ENCODE results near the gene PGAM2.

DNA sequence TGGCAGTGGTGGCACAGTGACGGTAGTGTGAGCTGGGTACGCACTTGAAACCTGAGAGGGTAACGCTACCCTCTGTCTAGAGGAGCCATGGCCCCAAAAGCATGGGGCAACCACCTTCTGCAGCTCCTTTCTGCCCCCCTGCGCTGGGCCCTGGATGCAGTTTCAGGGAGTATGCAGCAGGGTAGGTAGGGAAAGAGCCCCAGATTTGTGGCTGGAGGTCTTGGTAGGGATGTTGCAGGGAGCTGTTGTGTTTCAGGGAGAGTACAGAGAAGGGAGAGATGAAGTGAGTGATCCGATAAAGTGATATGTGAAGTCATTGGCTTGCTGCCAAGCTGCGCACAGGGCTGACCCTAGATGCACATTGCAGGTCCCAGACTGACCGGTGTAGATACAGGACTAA is 2.7 kb upstream of the PGAM2 start:
- TF ChIP-seq TAF1 (IDR thresholded peaks at IDR 0.05; ENCODE audit: borderline replicate concordance, insufficient read depth, low read length) (no peak), POLR2AphosphoS5 (IDR thresholded peaks at IDR 0.05; ENCODE audit: low read depth, low read length) (no peak)
- TF ChIP-seq, protein P1, sequence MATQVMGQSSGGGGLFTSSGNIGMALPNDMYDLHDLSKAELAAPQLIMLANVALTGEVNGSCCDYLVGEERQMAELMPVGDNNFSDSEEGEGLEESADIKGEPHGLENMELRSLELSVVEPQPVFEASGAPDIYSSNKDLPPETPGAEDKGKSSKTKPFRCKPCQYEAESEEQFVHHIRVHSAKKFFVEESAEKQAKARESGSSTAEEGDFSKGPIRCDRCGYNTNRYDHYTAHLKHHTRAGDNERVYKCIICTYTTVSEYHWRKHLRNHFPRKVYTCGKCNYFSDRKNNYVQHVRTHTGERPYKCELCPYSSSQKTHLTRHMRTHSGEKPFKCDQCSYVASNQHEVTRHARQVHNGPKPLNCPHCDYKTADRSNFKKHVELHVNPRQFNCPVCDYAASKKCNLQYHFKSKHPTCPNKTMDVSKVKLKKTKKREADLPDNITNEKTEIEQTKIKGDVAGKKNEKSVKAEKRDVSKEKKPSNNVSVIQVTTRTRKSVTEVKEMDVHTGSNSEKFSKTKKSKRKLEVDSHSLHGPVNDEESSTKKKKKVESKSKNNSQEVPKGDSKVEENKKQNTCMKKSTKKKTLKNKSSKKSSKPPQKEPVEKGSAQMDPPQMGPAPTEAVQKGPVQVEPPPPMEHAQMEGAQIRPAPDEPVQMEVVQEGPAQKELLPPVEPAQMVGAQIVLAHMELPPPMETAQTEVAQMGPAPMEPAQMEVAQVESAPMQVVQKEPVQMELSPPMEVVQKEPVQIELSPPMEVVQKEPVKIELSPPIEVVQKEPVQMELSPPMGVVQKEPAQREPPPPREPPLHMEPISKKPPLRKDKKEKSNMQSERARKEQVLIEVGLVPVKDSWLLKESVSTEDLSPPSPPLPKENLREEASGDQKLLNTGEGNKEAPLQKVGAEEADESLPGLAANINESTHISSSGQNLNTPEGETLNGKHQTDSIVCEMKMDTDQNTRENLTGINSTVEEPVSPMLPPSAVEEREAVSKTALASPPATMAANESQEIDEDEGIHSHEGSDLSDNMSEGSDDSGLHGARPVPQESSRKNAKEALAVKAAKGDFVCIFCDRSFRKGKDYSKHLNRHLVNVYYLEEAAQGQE (IDR thresholded peaks at IDR 0.05; ENCODE audit: insufficient read depth in 1 of 2, low read depth in 2 of 2, low read length in 2 of 2): no peak

Measured in PFSK-1 (cell line).